Psoas muscle (tissue), 8 donors: ENCODE data around the gene SUPT5H. TPM values are rescaled to one million over a fixed set of nuclear protein-coding genes. Genes with fewer than 3 reads are reported as not detected.

Source experiments
- ATAC-seq, 4 donors: fragments of 200-7000 bp; cut with Tn5 transposase; one replicate each; pipeline ENCODE4 v1.9.1; 2020; ENCODE audit warnings: moderate library complexity in 3 of 4, mild to moderate bottlenecking in 2 of 4
- DNase-seq, 2 donors: peaks; one replicate each; pipeline ENCODE4 v3.0.0-alpha.2; 2020
- H3K27ac ChIP-seq: fragments of 200-600 bp; one replicate; pipeline ENCODE4 v1.8.0; 2022
- H3K27me3 ChIP-seq, 3 donors: fragments of 200-600 bp in 1 of 3; one replicate each; pipeline versions ENCODE4 v1.6.1 to v1.8.0; 2013 to 2022; ENCODE audit warnings: low read length in 2 of 3, mild to moderate bottlenecking in 2 of 3, moderate library complexity in 1 of 3; ENCODE audit not compliant: insufficient read depth in 3 of 3
- H3K36me3 ChIP-seq, 2 donors: fragments of 200-600 bp in 1 of 2; one replicate each; pipeline versions ENCODE4 v1.6.1 to v1.8.0; 2013 to 2022; ENCODE audit warnings: low read depth in 1 of 2, mild to moderate bottlenecking in 1 of 2, moderate library complexity in 1 of 2; ENCODE audit not compliant: insufficient read depth in 1 of 2
- H3K4me1 ChIP-seq: fragments of 200-600 bp; one replicate; pipeline ENCODE4 v1.8.0; 2022
- H3K4me3 ChIP-seq: fragments of 200-600 bp; one replicate; pipeline ENCODE4 v1.8.0; 2022; ENCODE audit warnings: mild to moderate bottlenecking
- H3K9me3 ChIP-seq: fragments of 200-600 bp; one replicate; pipeline ENCODE4 v1.8.0; 2022
- WGBS, 3 donors: extraction: QIAGEN DNeasy Blood & Tissue Kit; methylation state at CpG; one replicate each; pipeline versions ENCODE4 v1.1.6 to v1.1.7; 2013; 5-methylcytosine and 5-hydroxymethylcytosine counted together
- intact Hi-C, 2 donors: fragments of 100-400 bp; cut with DNase I; formaldehyde crosslinking; loops; one replicate each; pipeline versions ENCODE4 v1.11.0 to v1.14.2; 2022
- polyA plus RNA-seq, 3 donors: library from polyadenylated mRNA; stranded (reverse); fragments of 200-250 nt; gene quantifications; one replicate each; pipeline ENCODE4 v1.2.3, GENCODE V29; 2013
- total RNA-seq, 4 donors: library from RNA; stranded (reverse); fragmentation: NEBNext Ultra II Directional in 2 of 4; extraction: Animal tissue kit (Norgen Biotek cat#: 25700) in 2 of 4; gene quantifications; one replicate each; pipeline versions ENCODE4 v1.2.1 to v1.2.4, GENCODE V29; 2021 to 2023
- TF ChIP-seq, protein P1 (sequence below): fragments of 200-600 bp; IDR thresholded peaks from one replicate; pipeline ENCODE4 v1.8.0; 2022; ENCODE audit warnings: antibody characterized with exemption
- donor health status: healthy with polysubstance abuse.
- donor health status: DM: no; HTN: no; CAD: no; lungs with moderate emphysema.
- donor health status: Bipolar disorder and iron deficiency.
- donor health status: healthy.
- donor health status: DM: yes; HTN: yes; CAD: no.
- donor health status: DM: no; HTN: no; CAD: no.
- donor health status: DM: no; HTN: no; CAD: no.
- donor health status: DM: yes; HTN: yes; CAD: no.

SUPT5H gene
- total and polyA plus RNA-seq, 7 donors: 60.7 to 97.1 (median 82.7) TPM

GRCh38 chr19:39409208-39410016, 36.0 kb upstream of the SUPT5H start:
- peak overlapping the region; percentile 97 for H3K4me3 ChIP-seq
- WGBS, 3 donors: 0 to 2% (median 1%) methylated on average over 30 to 52 of the region's 52 CpGs
- H3K27ac ChIP-seq: peak overlapping the region; percentile 96
- TF ChIP-seq, protein P1, sequence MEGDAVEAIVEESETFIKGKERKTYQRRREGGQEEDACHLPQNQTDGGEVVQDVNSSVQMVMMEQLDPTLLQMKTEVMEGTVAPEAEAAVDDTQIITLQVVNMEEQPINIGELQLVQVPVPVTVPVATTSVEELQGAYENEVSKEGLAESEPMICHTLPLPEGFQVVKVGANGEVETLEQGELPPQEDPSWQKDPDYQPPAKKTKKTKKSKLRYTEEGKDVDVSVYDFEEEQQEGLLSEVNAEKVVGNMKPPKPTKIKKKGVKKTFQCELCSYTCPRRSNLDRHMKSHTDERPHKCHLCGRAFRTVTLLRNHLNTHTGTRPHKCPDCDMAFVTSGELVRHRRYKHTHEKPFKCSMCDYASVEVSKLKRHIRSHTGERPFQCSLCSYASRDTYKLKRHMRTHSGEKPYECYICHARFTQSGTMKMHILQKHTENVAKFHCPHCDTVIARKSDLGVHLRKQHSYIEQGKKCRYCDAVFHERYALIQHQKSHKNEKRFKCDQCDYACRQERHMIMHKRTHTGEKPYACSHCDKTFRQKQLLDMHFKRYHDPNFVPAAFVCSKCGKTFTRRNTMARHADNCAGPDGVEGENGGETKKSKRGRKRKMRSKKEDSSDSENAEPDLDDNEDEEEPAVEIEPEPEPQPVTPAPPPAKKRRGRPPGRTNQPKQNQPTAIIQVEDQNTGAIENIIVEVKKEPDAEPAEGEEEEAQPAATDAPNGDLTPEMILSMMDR: no peak
- ATAC-seq (peak; percentile 36 to 52 (median 46)), DNase-seq (peak; percentile 95 to 98)
- H3K9me3 ChIP-seq: no peaks in the 10 kb centered on the region
- H3K27me3 ChIP-seq: no peaks in the 10 kb centered on the region
- H3K36me3 ChIP-seq: peaks cover 0 to 17% of the 10 kb centered on the region in 2 donors
- intact Hi-C loops: loop anchor here in 1 of 2 donors (5.0 to 10.0 kb wide), 2 partner anchors 67 to 285 kb away; partner anchors contain the start of genes PAK4 and SAMD4B
- H3K4me1 ChIP-seq: peaks cover 24% of the 10 kb centered on the region

GRCh38 chr19:39410017-39410830, 35.2 kb upstream of the SUPT5H start:
- WGBS, 3 donors: 5 to 7% (median 6%) methylated on average over 31 to 35 of the region's 35 CpGs
- Histone ChIP-seq H3K4me1 (peaks cover 19% of the 10 kb centered on the region), H3K4me3 (peak overlapping the region; percentile 97), H3K27ac (peak overlapping the region; percentile 96), H3K27me3 (no peaks in the 10 kb centered on the region), H3K36me3 (peaks cover 0 to 17% of the 10 kb centered on the region in 2 donors), H3K9me3 (no peaks in the 10 kb centered on the region)
- peak; percentile 87 to 95 for DNase-seq
- intact Hi-C loops: loop anchor here in 1 of 2 donors (5.0 to 10.0 kb wide), 2 partner anchors 68 to 285 kb away; partner anchors contain the start of genes PAK4 and SAMD4B
- peak; percentile 24 to 32 (median 31) for ATAC-seq
- TF ChIP-seq, protein P1: no peak

DNA sequence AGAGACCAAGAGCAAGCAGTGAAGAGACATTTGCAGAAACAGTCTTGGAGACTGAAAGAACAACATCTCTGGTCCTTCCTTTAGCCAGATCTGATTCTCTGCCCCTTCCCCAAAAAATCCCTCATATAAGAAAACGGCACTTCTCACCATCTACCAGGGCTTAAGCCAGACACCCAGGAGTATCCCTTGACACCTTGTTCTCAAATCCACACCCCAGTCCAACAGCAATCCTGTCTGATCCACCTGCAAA, 34.6 kb upstream of the SUPT5H start:
- peaks cover 0 to 17% of the 10 kb centered on the region in 2 donors for H3K36me3 ChIP-seq
- H3K9me3 ChIP-seq: no peaks in the 10 kb centered on the region
- peak overlapping the region; percentile 97 for H3K4me3 ChIP-seq
- H3K4me1 ChIP-seq: peaks cover 17% of the 10 kb centered on the region
- no peak for ATAC-seq
- WGBS, 3 donors: 40 to 78% (median 57%) methylated on average over 1 of the region's 1 CpG
- intact Hi-C loops: loop anchor here in 1 of 2 donors (1.0 to 10.0 kb wide), 3 partner anchors 13 to 286 kb away; partner anchors contain the start of genes PAK4 and SAMD4B
- TF ChIP-seq, protein P1: no peak
- DNase-seq: no peak
- no peaks in the 10 kb centered on the region for H3K27me3 ChIP-seq
- peak overlapping the region; percentile 96 for H3K27ac ChIP-seq

DNA sequence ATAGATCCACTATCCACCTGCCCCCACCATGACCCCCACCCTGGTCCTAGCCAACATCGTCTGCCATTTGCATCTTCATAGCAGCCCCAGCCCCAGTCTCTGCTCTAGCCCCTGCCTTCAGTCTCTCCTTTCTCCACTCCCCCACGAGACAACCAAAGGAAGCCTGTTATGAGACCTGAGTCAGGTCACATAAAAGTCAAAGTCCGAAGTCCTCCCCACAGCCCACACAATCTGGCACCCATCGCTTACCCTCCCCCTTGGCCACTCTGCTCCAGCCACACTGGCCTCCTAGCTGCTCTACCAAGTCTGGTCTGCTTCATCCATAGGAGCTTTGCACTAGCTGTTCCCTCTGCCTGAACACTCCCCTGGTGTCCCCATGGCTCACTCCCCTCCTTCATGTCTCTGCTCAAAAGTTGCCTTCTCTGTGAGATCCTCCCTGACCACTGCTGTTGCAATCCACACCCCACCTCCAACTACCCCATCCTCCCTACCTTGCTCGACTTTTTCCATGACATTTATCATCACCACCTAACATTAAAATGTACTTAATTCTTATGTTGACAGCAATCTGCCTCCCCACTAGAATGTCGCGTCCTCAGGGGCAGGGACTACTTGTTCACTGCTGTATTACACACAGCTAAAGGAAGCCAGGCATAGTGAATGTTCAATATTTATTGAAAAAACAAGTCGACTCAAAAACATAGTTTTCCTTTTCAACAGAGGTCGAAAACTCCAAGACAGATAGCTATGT, 34.1 kb upstream of the SUPT5H start:
- 14 to 24% (median 16%) methylated on average over 9 of the region's 9 CpGs for WGBS, 3 donors
- DNase-seq: peak; percentile 63 to 77

More for the DNA sequence above, 34.1 kb upstream of the SUPT5H start:
- intact Hi-C loops: loop anchor here in 1 of 2 donors (1.0 to 10.0 kb wide), 3 partner anchors 14 to 286 kb away; partner anchors contain the start of genes PAK4 and SAMD4B
- TF ChIP-seq, protein P1: no peak
- Histone ChIP-seq H3K27ac (peak overlapping the region; percentile 96), H3K4me3 (peak overlapping the region; percentile 97), H3K27me3 (no peaks in the 10 kb centered on the region), H3K9me3 (no peaks in the 10 kb centered on the region), H3K4me1 (peaks cover 14% of the 10 kb centered on the region), H3K36me3 (peaks cover 0 to 17% of the 10 kb centered on the region in 2 donors)
- ATAC-seq: peak in 3 of 4 donors; percentile 1 to 7 (median 2)
